HTERT RPE-1 (cell line): Measurements from ENCODE around the gene GTF2A1L.
"Not testable (repeated sequence)": the region's sequence is repeated elsewhere in the genome, so short reads cannot be mapped to it uniquely, and the experiment has no call there.

Experiments
- in situ Hi-C: fragments of 300-500 bp; cut with MboI; formaldehyde crosslinking; loops from 4 replicates; pipeline ENCODE4 v1.14.3; 2020; ENCODE audit warnings: low sequenced_read_pairs

GTF2A1L gene

GRCh38 chr2:48617618-48618017 is at the start of gene GTF2A1L:
Gene GTF2A1L, plus strand, starts transcription at chr2:48617856. Its CDS starts 19 bp downstream, at chr2:48617875.
- in situ Hi-C loops, result no loop called here

- in situ Hi-C loops, result no loop called here
Observed at GRCh38 chr2:48568547-48568946, 49.1 kb upstream of the GTF2A1L start.

- in situ Hi-C loops, result no loop called here
Observed at GRCh38 chr2:48569433-48569832, 48.2 kb upstream of the GTF2A1L start.

GRCh38 chr2:48572816-48573215 is 44.8 kb upstream of the GTF2A1L start:
- in situ Hi-C loops, result no loop called here

GRCh38 chr2:48574353-48575287 is 43.0 kb upstream of the GTF2A1L start:
- in situ Hi-C loops, result no loop called here

GRCh38 chr2:48578313-48578712 is 39.3 kb upstream of the GTF2A1L start:
- in situ Hi-C loops, result no loop called here

GRCh38 chr2:48583961-48584360 is 33.7 kb upstream of the GTF2A1L start:
- in situ Hi-C loops, result no loop called here

GRCh38 chr2:48584551-48584950 is 33.1 kb upstream of the GTF2A1L start:
- in situ Hi-C loops, result no loop called here

- in situ Hi-C loops, result no loop called here
Observed at GRCh38 chr2:48586433-48586832, 31.2 kb upstream of the GTF2A1L start.

GRCh38 chr2:48587560-48587959 is 30.1 kb upstream of the GTF2A1L start:
- in situ Hi-C loops, result no loop called here

- in situ Hi-C loops, result no loop called here
Observed at GRCh38 chr2:48587961-48588360, 29.7 kb upstream of the GTF2A1L start.

- in situ Hi-C loops, result no loop called here
Observed at GRCh38 chr2:48588745-48589144, 28.9 kb upstream of the GTF2A1L start.

GRCh38 chr2:48589170-48589767 is 28.4 kb upstream of the GTF2A1L start:
- in situ Hi-C loops, result no loop called here

- in situ Hi-C loops, result no loop called here
Observed at GRCh38 chr2:48590017-48590416, 27.6 kb upstream of the GTF2A1L start.

GRCh38 chr2:48592067-48592466 is 25.6 kb upstream of the GTF2A1L start:
- in situ Hi-C loops, result no loop called here

GRCh38 chr2:48596751-48597150 is 20.9 kb upstream of the GTF2A1L start:
- in situ Hi-C loops, result not testable (repeated sequence)

GRCh38 chr2:48597492-48597891 is 20.2 kb upstream of the GTF2A1L start:
- in situ Hi-C loops, result no loop called here

- in situ Hi-C loops, result no loop called here
Observed at GRCh38 chr2:48600204-48600813, 17.3 kb upstream of the GTF2A1L start.

GRCh38 chr2:48600917-48601316 is 16.7 kb upstream of the GTF2A1L start:
- in situ Hi-C loops, result no loop called here

- in situ Hi-C loops, result no loop called here
Observed at GRCh38 chr2:48601349-48601748, 16.3 kb upstream of the GTF2A1L start.

GRCh38 chr2:48605482-48606175 is 12.0 kb upstream of the GTF2A1L start:
- in situ Hi-C loops, result no loop called here
